ENCODE results near the gene CACNG4. TPM values are rescaled to one million over a fixed set of nuclear protein-coding genes. Genes with fewer than 3 reads are reported as not detected.

CACNG4 gene
- total and polyA plus RNA-seq, 2 experiments from 2014 or later = 1.6 to 4.1 TPM

DNA sequence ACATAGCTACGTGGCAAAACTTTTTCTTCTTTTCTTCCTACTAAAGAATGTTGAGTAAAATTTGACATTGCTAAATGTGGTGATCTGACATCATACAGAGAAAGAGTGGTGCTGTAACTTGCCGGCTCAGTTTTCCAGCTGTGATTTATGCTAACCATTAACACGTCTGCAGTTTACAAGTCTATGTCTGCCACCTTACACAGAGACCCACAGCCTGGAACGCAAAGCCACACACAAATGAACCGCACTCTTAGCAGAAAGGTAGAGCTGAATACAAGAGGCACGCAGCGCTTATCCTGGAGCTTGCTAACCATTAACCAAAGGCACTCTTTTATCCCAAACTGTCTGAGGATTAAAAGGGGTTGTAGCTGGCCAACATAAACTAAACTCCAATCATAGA is 111.8 kb downstream of the CACNG4 start (continued):
- no peak for TF ChIP-seq ZNF462 (CRISPR knock-in tag; IDR thresholded peaks at IDR 0.05)

DNA sequence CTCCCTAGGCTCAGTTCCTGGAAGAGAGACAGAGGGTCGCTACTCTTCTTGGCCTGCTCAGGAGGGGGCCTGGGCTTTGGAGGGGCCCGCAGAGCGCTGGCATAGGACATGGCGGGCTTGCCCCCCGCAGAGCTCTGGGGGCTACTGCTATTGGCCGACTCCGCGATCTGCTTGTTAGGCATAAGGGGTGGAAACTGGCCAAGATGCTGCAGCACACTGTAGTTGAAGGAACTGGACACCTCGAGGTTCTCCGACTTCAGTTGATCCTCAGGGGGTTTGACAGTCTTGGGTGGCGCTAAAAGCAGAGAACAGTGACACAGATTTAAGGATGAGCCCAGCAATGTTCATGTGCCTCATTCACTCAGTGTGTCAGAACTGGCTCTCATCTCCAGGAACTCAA is 113.8 kb downstream of the CACNG4 start:
- DNase-seq (ENCODE audit: low spot score) (no peak), ATAC-seq (no peak)
- Histone ChIP-seq H3K9me2 (ENCODE audit: insufficient read depth) (no peaks in the 10 kb centered on the region), H3K36me3 (ENCODE audit: insufficient read depth) (no peaks in the 10 kb centered on the region), H2AFZ (no peak overlapping the region), H3K79me2 (replicated peaks; ENCODE audit: insufficient read depth) (no peaks in the 10 kb centered on the region), H3K4me1 (ENCODE audit: insufficient read depth) (no peaks in the 10 kb centered on the region), H3K27me3 (ENCODE audit: insufficient read depth) (no peaks in the 10 kb centered on the region), H3K4me3 (no peak overlapping the region), H3K27ac (ENCODE audit: low read depth) (no peak overlapping the region), H4K20me1 (replicated peaks; ENCODE audit: insufficient read depth) (no peaks in the 10 kb centered on the region), H3F3A (replicated peaks; ENCODE audit: low read depth) (no peaks in the 10 kb centered on the region), H3K4me2 (no peak overlapping the region)
- Mint-ChIP-seq H3K27me3 (ENCODE audit: insufficient read depth, low read depth, poor library complexity) (no peaks in the 10 kb centered on the region), H3K4me3 (no peak overlapping the region), H3K9me3 (no peaks in the 10 kb centered on the region), H3K36me3 (ENCODE audit: low read depth) (no peaks in the 10 kb centered on the region; the same call in 2 of the 3 replicates), H3K4me1 (no peaks in the 10 kb centered on the region), H3K27ac (no peak overlapping the region)
- TF ChIP-seq, protein P1, sequence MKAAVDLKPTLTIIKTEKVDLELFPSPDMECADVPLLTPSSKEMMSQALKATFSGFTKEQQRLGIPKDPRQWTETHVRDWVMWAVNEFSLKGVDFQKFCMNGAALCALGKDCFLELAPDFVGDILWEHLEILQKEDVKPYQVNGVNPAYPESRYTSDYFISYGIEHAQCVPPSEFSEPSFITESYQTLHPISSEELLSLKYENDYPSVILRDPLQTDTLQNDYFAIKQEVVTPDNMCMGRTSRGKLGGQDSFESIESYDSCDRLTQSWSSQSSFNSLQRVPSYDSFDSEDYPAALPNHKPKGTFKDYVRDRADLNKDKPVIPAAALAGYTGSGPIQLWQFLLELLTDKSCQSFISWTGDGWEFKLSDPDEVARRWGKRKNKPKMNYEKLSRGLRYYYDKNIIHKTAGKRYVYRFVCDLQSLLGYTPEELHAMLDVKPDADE (IDR thresholded peaks at IDR 0.05) = no peak
- TF ChIP-seq JUNB (IDR thresholded peaks at IDR 0.05; ENCODE audit: unreplicated experiment) (no peak), ZNF462 (CRISPR knock-in tag; IDR thresholded peaks at IDR 0.05) (no peak), EZH2 (IDR thresholded peaks at IDR 0.05; ENCODE audit: low read depth, unreplicated experiment) (no peak), ZNF114 (CRISPR knock-in tag; IDR thresholded peaks at IDR 0.05) (no peak), EZH2phosphoT487 (IDR thresholded peaks at IDR 0.05; ENCODE audit: unreplicated experiment) (no peak), CTCF (conservative IDR thresholded peaks at IDR 0.05; ENCODE audit: low read depth in 2 of 2) (no peak)

All from GM23338 (cell line).